NCI-H1092 treated with DMSO at 0.1 percent for 48 hours (cell line): ENCODE data around the gene KIF3A.

Experiments
- DNase-seq: peaks from one replicate; lab custom pipeline; 2025; lab: John Stamatoyannopoulos, UW

The KIF3A gene

DNA sequence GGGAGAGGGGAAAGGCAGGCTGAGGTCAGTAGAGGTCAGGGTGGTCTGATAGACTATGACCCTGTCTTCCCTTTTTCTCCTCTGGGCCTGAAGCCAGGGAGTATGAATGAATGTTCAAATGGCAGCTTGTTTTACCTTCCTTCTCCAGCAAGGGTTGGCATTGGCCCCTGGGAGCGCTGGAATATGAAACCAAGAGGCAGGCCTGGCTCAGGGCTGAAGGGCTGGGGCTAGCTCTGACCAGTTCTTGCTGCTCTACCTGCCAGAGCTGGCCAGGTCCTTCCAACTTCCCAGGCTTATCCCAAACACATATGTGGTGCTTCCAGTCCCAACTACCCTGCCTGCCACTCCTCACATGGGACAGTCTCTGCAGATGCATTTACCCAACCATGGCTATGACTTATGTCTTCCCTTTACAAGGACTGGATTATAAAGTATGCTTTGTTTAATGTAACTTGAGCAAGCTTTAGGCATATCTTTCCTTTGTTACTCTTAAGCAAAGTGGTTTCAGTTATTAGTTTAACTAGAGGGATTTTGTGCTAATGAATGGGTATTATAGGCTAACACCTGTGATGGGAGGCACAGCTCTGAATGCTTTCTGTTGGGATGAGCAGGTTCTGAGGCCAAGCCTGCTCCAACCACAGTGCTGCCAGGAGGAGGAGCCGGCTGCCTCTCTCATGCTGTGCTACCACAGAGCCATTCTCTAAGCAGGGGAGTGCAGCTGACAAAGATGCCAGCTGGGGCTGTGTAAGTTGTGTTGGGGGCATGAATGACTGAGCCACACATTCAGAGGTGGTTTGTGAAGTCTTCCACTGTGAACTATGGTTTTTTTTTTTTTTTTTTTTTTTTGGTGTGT is 16.0 kb upstream of the KIF3A start:
- DNase-seq = no peak

DNA sequence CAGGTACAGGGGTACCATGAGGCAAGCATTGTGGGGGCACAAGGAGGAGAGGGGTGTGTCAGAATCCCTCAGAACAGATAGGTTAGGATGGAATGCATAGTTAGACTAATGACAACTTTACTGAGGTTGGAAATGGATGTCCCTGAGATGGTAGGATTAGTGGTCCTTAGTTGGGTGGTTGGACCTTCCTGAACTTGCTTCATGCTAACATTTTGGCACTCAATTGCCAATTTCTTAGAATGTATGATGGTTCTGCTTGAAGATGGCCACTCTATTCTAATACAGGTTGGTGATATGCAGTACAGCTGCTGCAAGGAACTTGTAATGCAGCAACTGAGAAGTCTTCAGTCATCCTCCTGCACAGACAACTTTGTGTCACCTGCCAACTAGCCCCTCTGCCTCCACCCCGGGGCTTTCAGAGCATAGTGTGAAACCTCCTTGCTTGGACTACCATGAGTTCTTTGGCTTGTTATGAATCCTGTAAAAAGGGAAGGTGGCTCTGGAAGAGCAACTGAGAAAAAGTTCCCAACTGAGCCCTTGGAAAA is 15.3 kb upstream of the KIF3A start:
- DNase-seq = no peak

DNA sequence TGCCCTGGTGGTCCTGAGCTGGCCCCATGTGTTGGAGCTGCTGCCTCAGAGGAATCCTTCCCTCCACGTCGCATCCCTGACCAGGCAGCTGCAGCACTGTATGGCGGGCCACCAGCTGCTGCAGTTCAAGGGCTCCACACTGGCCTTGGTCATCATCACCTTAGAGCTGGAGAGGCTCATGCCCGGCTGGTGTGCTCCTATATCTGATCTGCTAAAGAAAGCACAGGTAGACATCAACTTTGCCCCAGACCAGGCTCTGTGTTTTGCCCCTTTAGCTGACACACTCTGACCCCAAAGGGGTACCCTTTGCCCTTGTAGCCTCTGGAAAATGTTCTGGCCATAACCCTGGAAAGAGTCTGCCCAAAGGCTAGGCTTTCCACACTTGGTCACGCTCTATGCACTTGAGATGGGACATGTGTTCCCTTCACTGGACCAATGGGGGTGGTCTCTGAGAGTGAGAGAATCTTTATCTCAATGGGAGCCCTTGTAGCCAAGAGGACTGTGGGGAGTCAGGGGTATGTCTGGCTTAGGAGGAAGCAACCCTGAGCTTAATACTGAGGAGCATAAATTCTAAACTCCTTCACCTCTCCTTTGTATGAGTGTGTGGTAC is 14.7 kb upstream of the KIF3A start:
- DNase-seq = no peak

DNA sequence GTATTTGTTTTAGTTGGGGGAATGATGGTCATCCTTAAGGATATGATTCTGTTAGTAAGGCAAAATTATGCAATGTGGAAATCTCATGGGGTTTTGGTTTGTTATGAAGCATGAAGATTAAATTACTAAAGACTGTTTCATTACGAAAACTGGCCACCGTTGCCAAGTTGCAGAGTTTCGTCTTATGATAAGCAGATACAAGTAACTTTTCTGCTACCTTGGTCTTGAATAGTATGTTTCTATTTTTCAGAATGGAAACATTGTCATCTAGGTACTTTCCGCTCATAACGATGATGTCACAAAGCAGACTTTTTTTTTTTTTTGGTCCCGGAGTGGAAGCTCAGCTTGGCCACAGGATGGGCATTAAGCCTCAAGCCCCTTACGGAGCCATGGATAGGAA is 14.1 kb upstream of the KIF3A start:
- no peak for DNase-seq

- no peak for DNase-seq
These were observed 13.3 kb upstream of the KIF3A start for GRCh38 chr5:132750471-132751230.

- no peak for DNase-seq
These were observed 12.2 kb upstream of the KIF3A start for GRCh38 chr5:132749506-132749905.

DNA sequence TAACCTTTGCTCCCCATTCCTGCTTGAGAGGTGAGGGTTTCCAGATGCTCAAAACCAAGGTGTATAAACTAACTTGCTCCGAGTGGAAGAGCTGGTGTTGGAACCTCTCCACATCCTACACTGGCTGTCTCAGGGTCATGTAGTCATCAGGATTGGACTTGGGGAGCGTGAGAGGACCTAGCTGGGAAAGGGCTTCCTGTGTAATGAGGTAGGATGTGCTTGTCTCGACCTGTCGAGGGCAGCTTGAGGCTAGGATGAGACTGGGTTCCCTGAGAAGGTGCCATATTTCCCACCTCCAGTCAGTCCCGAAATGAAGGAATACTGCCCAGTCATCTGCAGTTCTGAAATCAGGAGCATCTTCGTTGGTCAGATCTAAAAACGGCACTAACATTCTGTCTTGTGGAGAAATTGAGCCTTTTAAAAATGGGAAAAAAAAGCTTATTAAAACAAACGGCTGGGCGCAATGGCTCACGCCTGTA is 11.2 kb upstream of the KIF3A start:
- DNase-seq = no peak

DNA sequence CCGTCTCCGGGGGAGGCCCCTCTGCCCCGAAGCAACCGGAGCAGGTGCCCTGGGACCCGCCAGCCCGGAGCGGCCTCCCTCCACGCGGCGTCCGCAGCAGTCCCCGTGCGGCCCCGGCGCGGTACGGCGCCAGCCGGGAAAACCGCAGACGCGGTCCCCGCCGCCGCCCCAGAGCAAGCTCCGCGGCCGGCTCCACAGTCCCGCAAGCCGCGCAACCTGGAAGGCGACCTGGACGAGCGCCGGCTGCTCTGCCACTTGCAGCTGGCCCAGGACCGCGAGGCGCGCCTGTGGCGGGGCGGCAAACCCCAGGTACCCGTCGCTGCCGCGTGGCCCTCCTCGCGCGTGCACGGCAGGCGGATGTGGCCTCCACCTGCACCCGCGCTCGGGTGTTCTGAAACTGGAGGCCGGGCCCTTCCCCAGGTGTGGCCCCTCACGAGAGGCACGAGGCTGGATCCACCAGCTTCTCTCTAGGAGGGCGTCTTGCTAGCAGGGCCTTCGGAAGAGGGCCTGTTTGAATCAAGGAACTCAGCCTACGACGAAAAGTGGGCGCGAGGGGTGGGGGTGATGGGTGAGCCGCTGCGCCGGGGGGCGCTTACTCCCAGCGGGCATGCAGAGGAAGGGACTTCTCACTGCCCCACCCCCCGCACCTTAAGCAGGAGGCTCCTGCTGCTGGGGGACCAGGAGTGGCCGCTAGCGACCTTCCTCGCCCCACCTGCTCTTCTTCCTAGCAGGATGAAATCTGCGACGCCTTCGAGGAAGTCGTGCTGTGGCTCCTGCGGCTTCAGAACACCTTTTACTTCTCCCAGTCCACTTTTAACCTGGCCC is 10.5 kb upstream of the KIF3A start:
- DNase-seq = no peak

DNA sequence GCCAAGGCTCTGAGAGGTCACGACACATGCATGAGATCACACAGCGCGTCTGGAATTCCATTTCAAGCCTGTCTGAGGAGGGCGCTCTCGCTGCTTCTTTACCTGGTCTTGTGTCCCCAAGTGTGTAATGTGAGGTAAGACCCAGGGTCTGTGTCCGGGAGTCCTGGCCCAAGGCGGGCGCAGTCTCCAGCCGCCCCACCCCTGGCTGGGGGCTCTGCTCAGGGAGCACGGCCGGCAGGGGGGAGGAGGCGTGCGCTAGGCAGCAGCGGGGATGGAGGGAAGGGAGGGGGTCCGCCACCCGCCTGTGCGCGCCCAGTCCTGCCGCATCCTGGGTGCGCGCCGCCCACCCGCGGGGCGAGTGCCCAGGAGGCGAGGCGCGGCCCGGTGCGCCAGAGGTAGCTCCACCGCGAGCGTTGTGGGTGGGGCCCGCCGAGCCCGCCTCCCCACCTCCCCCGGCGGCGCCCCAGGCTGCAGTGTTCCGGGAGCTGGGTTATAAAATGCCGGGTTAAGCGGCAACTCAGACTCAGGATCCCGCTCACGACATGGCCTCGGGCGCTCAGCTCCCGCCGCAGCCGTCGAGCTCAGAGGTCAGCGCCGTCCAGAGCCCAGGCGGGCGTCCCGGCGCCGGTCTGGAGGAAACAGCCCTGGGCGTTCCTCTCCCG is 9.7 kb upstream of the KIF3A start, which contains the start of gene CCNI2:
TSS of gene CCNI2 (plus strand) at position 473 of the 662 bp plus-strand sequence. CDS start at position 543, 70 bp downstream.
- DNase-seq = no peak

DNA sequence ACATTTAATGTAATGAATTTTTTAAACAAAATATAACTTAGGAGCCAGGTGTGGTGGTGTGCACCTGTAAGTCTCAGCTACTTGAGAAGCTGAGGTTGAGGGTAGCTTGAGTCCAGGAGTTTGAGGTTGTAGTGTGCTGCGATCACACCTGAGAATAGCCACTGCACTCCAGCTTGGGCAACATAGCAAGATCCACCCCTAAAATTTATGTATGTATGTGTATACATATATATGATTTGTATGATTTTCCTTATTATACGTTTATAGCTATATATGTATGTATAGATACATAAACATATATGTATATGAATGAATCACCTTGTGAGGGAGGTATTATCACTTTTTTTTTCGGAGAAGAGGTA is 9.2 kb upstream of the KIF3A start:
- no peak for DNase-seq

- no peak for DNase-seq
These were observed 7.3 kb upstream of the KIF3A start for GRCh38 chr5:132744659-132745058.

DNA sequence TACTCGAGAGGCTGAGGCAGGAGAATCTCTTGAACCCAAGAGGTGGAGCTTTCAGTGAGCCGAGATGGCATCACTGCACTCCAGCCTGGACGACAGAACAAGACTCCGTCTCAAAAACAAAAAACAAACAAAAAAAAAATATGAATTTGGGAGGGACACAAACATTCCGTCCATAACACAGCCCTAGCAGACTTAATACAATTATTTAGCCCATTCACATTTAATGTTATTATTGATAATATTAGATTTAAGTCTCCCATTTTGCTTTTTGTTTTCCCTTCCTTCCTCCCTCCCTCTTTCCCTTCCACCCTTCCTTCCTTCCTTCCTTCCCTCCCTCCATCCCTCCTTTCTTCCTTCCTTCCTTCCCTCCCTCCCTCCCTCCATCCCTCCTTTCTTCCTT is 5.3 kb upstream of the KIF3A start:
- no peak for DNase-seq

DNA sequence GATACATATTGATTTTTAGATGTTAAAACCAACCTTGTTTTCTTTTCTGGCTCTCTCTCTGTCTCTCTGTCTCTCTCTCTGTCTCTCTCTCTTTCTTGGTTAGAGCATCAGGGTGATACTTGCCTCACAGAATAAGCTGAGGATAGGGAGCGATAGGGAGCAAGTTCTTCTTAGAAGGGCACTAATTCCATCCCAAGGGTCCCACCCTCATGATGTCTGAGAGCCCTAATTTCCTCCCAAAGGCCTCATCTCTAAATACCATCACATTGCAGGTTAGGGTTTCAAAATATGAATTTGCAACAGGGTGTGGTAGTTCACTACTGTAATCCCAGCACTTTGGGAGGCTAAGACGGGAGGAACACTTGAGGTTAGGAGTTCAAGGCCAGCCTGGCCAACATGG is 4.8 kb upstream of the KIF3A start:
- no peak for DNase-seq

DNA sequence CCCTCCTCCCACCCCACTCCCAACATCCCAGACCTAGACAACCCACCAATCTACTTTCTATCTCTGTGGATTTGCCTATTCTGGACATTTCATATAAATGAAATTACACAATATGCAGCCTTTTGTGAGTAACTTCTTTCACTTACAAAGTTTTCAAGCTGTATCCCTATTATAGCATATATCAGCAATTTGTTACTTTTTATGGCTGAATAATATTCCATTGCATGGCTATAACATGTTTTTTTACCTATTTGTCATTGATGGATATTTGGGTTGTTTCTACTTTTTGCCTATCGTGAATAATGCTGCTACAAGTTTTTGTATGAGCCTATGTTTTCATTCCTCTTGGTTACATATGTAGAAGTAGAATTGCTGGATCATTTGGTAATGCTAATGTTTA is 1.9 kb upstream of the KIF3A start:
- DNase-seq = no peak

DNA sequence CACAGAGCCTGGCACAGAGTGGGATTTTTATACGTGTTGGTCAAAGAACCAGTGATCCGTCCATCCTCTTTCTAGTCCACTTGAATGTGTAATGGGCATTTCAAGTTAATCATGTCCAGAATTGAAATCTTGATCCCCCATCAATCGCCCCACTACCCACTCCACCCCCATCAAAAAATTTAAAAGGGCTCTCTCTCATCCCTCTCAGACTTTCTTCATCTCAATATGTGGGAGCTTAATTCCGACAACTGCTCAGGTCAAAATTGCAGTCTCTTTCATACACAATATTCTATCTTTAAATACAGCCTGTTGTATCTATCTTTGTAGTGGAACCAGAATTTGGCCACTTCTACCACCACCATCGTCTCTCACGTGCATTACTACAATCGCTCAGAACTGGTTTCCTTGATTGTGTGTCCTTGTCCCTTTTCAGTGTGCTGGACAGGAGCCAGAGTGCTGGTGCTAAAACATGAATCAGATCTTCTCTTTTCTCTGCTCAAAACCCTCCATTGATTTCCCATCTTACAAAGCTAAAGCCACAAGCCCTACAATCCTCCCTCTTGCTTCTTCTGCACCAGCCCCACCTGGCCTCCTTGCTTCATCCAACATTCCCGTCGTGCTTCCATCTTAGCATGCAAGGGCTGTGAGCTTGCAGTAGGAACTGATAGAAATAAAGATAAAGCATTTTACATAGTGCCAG is 786 bp upstream of the KIF3A start:
- no peak for DNase-seq

- DNase-seq = no peak
These were observed 2.7 kb downstream of the KIF3A start for GRCh38 chr5:132734687-132735086.

GRCh38 chr5:132733499-132734148 is 3.7 kb downstream of the KIF3A start:
- no peak for DNase-seq

DNA sequence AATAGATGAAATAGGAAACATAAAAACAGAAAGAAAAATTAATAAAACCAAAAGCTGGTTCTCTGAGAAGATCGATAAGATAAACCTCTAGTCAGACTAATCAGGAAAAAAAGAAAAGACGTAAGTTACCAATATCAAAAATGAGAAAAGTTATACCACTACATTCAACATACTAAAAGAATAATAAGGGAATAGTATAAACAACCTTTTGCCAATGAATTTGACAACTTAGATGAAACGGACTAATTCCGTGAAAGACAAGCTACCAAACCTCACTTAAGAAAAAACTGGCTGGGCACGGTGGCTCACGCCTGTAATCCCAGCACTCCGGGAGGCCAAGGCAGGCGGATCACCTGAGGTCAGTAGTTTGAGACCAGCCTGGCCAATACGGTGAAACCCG is 7.5 kb downstream of the KIF3A start:
- DNase-seq = no peak

GRCh38 chr5:132725745-132726144 is 11.6 kb downstream of the KIF3A start:
- no peak for DNase-seq
